Panc1 (cell line): Measurements from ENCODE around the gene ZNF169. TPM values are rescaled to one million over a fixed set of nuclear protein-coding genes. Genes with fewer than 3 reads are reported as not detected.
"Not testable (repeated sequence)": the region's sequence is repeated elsewhere in the genome, so short reads cannot be mapped to it uniquely, and the experiment has no call there.

Source experiments
- ATAC-seq: fragments of 200-7000 bp; cut with Tn5 transposase; 2 replicates; pipeline ENCODE4 v1.9.1; 2020; ENCODE audit warnings: mild to moderate bottlenecking, moderate library complexity
- BruUV-seq: library from RNA; stranded (reverse); fragments of 400-500 nt; replicated peaks from 2 replicates; lab custom pipeline; 2021; lab: Mats Ljungman, UMichigan
- CTCF ChIA-PET: fragments of 300-600 bp; sonication (Branson Sonifier 250); formaldehyde crosslinking; loops from one replicate; lab custom pipeline; 2022; ENCODE audit warnings: antibody characterized with exemption; lab: Charles Lee
- POLR2A ChIA-PET: fragments of 300-600 bp; sonication (Branson Sonifier 250); formaldehyde crosslinking; loops from one replicate; lab custom pipeline; 2022; ENCODE audit warnings: antibody characterized with exemption; lab: Charles Lee
- DNase-seq: peaks from one replicate; pipeline ENCODE4 v3.0.0-alpha.2; 2010; ENCODE audit warnings: low read depth, low spot score
- H3K27ac ChIP-seq: 2 replicates; pipeline ENCODE4 v1.5.1; 2011; ENCODE audit warnings: mild to moderate bottlenecking, low read length, inconsistent platforms
- H3K27me3 ChIP-seq: fragments of 200-500 bp; sonication (Bioruptor generic); 2 replicates; pipeline ENCODE4 v1.6.0; 2014; ENCODE audit warnings: low read length, inconsistent platforms; ENCODE audit not compliant: control insufficient read depth, insufficient read depth
- H3K36me3 ChIP-seq: fragments of 200-500 bp; sonication (Bioruptor generic); 2 replicates; pipeline ENCODE4 v1.5.1; 2014; ENCODE audit warnings: inconsistent platforms, mild to moderate bottlenecking, low read length, moderate library complexity; ENCODE audit not compliant: control insufficient read depth, insufficient read depth
- H3K4me1 ChIP-seq: 2 replicates; pipeline ENCODE4 v1.5.1; 2011; ENCODE audit warnings: inconsistent platforms, mild to moderate bottlenecking, low read length, moderate library complexity; ENCODE audit not compliant: control insufficient read depth, insufficient read depth
- H3K4me3 ChIP-seq, 2 experiments: 2 replicates each; pipeline ENCODE4 v1.5.1; 2011 to 2012; ENCODE audit warnings: low read depth in 2 of 2, low read length in 2 of 2, mild to moderate bottlenecking in 2 of 2, inconsistent platforms in 1 of 2, moderate library complexity in 1 of 2
- H3K9me3 ChIP-seq: fragments of 200-500 bp; sonication (Bioruptor generic); 2 replicates; pipeline ENCODE4 v1.5.1; 2014; ENCODE audit warnings: low read depth, mild to moderate bottlenecking, inconsistent platforms, low read length, moderate library complexity; ENCODE audit not compliant: control insufficient read depth, insufficient read depth
- CTCF ChIP-seq: fragments of 450-650 bp; IDR thresholded peaks from 2 replicates; pipeline ENCODE4 v1.5.1; 2017; ENCODE audit warnings: mild to moderate bottlenecking
- POLR2AphosphoS5 ChIP-seq: IDR thresholded peaks from 2 replicates; pipeline ENCODE4 v1.6.1; 2012; ENCODE audit warnings: mild to moderate bottlenecking, low read depth, low read length, moderate library complexity
- REST ChIP-seq, 2 experiments: IDR thresholded peaks; 2 replicates each; pipeline ENCODE4 v1.6.1; 2011 to 2012; ENCODE audit warnings: low read depth in 2 of 2, control low read depth in 1 of 2, low read length in 1 of 2, mild to moderate bottlenecking in 1 of 2, moderate library complexity in 1 of 2; ENCODE audit not compliant: insufficient read depth in 1 of 2
- SIN3A ChIP-seq: IDR thresholded peaks from 2 replicates; pipeline ENCODE4 v1.6.1; 2012; ENCODE audit warnings: low read depth, mild to moderate bottlenecking, low read length, moderate library complexity, borderline replicate concordance; ENCODE audit not compliant: insufficient read depth
- TCF7L2 ChIP-seq: IDR thresholded peaks from 2 replicates; pipeline ENCODE4 v1.6.1; 2011; ENCODE audit warnings: mild to moderate bottlenecking, low read depth, low read length, inconsistent platforms
- in situ Hi-C: cut with HindIII; loops from 2 replicates; pipeline ENCODE4 v1.10.0; 2016; ENCODE audit warnings: low sequenced_read_pairs, low pct_unique_long_range_greater_than_20kb
- intact Hi-C: fragments of 100-400 bp; cut with micrococcal nuclease; formaldehyde crosslinking; loops from one replicate; pipeline ENCODE4 v1.10.0; 2022; ENCODE audit not compliant: unreplicated experiment
- total RNA-seq: library from RNA; stranded (reverse); gene quantifications from one replicate; pipeline ENCODE4 v1.2.1, GENCODE V29; 2021; ENCODE audit not compliant: unreplicated experiment

ZNF169 gene
- total RNA-seq, 1 experiment from 2014 or later = 3.1 TPM

DNA sequence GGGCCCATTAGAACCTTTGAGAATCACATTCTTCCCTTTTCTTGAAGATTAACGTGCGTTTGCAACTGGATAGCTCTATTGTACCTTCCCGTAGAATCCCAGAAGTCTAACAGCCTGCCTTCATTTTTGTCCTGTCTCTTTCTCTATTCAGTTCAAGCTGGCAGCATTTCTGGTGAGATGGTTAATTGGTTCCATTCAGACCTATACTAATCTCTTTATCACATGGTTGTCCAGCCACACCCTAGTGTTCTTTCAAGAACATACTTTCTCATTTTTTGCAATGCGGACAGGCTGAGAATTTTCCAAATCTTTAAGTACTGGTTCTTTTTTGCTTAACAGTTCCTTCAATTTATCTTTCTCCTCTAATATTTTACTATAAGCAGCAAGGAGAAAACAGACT, 43.3 kb downstream of the ZNF169 start:
- POLR2A ChIA-PET = no interaction called here
- CTCF ChIA-PET = no interaction called here
- H3K9me3 ChIP-seq = no peaks in the 10 kb centered on the region
- no peaks in the 10 kb centered on the region for H3K27me3 ChIP-seq
- in situ Hi-C loops = no loop called here
- no peak overlapping the region for H3K27ac ChIP-seq
- intact Hi-C loops = no loop called here
- no peaks in the 10 kb centered on the region for H3K36me3 ChIP-seq
- TF ChIP-seq SIN3A (no peak), POLR2AphosphoS5 (no peak), TCF7L2 (no peak), REST (IDR thresholded peaks at IDR 0.05; ENCODE audit: insufficient read depth in 1 of 2, low read depth in 2 of 2, low read length in 1 of 2) (no peak), CTCF (no peak)
- ATAC-seq (no peak), DNase-seq (no peak)
- no peak overlapping the region for H3K4me3 ChIP-seq
- BruUV-seq = no TSS peak
- H3K4me1 ChIP-seq = no peaks in the 10 kb centered on the region

DNA sequence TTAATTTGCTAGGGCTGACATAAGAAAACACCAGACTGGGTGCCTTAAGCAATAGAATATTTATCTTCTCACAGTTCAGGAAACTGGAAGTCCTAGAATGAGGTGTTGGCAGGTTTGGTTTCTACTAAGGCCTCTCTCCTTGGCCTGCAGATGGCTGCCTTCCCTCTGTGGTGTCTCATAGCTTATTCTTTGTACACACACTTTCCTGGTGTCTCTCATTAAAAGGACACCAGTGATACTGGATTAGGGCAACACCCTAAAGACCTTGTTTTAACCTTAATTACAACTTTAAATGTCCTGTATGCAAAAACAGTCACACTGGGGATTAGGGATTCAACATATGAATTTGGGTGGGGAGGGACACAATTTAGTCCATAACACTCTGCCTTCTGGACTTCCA, 44.2 kb downstream of the ZNF169 start:
- no peaks in the 10 kb centered on the region for H3K4me1 ChIP-seq
- H3K4me3 ChIP-seq = no peak overlapping the region
- TF ChIP-seq POLR2AphosphoS5 = no peak
- no peak for TF ChIP-seq SIN3A
- TF ChIP-seq CTCF = no peak
- TF ChIP-seq TCF7L2 = no peak
- TF ChIP-seq REST (IDR thresholded peaks at IDR 0.05; ENCODE audit: insufficient read depth in 1 of 2, low read depth in 2 of 2, low read length in 1 of 2) = no peak
- H3K27ac ChIP-seq = no peak overlapping the region
- DNase-seq (no peak), ATAC-seq (no peak)
- H3K36me3 ChIP-seq = no peaks in the 10 kb centered on the region
- in situ Hi-C loops (no loop called here), intact Hi-C loops (no loop called here)
- no peaks in the 10 kb centered on the region for H3K9me3 ChIP-seq
- POLR2A ChIA-PET = no interaction called here
- CTCF ChIA-PET = no interaction called here
- H3K27me3 ChIP-seq = no peaks in the 10 kb centered on the region
- BruUV-seq = no TSS peak

- BruUV-seq, H3K27me3 ChIP-seq, in situ Hi-C loops, DNase-seq, ATAC-seq, H3K4me3 ChIP-seq, H3K9me3 ChIP-seq, H3K4me1 ChIP-seq, POLR2A ChIA-PET, H3K27ac ChIP-seq, intact Hi-C loops, CTCF ChIA-PET, H3K36me3 ChIP-seq: not testable (repeated sequence)
Measured at GRCh38 chr9:94315034-94315984, 56.2 kb downstream of the ZNF169 start.
